Stimulated activated naive CD4-positive, alpha-beta T cell treated with Interleukin-2 at 50 U/mL for 16 hours (primary cell): Measurements from ENCODE around the gene SLC7A6.

ENCODE experiments used
- DNase-seq: peaks from one replicate; lab custom pipeline; 2025; lab: John Stamatoyannopoulos, UW

Gene SLC7A6

DNA sequence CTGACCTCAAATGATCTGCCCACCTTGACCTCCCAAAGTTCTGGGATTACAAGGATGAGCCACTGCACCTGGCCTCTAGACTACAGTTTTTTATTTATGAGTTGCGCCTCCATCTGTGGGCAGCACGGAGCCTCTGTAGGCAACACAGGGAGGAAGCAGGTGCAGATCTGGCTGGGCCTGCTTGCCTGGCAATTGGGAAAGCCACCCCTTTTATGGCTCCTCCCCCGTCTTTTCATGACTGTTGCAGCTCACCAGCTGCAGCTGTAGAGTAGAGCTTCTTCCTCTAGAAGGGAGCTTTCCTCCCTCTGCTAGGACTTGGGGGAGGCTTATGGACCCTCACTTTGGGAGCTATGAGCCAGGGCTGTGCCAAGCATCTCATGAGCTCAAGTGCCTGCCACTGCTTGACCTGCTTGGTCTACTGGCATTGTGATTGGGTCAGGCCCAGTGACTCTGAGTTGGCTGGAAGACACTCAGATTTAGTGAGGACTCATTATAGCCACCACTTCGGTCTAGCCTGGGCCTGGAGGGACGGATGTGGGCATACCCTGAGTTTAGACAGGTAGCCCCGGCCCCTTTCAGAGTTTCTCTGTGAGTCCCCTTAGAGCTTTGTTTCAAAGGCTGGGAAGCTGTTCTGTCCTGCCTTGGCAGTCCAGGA, 6.9 kb upstream of the SLC7A6 start:
- no peak for DNase-seq

DNA sequence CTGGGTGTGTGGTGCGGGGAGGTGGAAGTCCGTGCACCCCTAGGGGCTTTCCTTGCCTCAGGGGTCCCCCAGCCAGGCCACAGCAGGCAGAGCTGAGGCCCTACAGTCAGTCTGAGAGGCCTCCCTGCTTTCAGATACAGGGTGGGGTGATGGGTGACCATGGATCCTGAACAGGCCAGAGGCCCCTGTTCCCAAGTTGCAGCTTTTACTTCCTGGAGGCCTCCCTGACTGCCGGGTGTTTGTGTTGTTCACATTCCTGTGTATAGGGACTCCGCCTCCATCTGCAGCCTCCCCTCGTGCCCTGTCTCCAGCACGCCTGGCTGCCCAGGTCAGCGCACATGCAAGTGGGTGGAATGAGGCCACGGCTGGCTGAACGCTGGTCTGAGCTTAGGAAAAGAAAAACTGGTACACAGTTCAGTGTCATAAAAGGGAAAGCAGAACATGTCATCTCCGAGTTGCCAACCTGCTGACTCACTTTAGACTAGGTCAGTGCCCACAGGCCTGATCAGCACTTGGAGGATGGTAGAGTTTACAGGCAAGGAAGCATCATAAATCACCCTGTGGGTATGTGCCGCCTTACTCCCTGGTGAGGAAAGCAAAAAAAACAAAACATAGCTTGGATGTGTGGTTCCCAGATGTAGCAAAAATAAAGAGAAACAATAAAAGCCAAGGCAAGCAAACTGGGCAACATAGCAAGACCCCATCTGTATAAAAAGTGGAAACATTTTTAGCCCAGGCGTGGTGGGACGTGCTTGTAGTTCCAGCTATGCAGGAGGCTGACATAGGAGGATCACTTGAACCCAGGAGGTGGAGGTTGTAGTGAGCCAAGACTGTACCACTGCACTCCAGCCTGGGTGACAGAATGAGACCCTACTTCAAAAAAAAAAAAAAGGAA, 6.2 kb upstream of the SLC7A6 start:
- no peak for DNase-seq

DNA sequence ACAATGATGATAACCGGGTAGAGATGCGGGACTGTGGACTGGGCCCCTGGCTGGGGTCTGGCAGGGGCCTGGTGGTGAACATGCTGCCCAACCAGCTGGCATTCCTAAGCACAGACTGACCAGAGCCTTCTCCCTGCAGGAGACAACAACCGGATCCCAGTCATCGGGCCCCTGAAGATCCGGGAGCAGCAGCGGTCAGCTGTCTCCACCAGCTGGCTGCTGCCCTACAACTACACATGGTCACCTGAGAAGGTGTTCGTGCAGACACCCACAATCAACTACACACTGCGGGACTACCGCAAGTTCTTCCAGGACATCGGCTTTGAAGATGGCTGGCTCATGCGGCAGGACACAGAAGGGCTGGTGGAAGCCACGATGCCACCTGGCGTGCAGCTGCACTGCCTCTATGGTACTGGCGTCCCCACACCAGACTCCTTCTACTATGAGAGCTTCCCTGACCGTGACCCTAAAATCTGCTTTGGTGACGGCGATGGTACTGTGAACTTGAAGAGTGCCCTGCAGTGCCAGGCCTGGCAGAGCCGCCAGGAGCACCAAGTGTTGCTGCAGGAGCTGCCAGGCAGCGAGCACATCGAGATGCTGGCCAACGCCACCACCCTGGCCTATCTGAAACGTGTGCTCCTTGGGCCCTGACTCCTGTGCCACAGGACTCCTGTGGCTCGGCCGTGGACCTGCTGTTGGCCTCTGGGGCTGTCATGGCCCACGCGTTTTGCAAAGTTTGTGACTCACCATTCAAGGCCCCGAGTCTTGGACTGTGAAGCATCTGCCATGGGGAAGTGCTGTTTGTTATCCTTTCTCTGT, 5.1 kb upstream of the SLC7A6 start:
- no peak for DNase-seq

DNA sequence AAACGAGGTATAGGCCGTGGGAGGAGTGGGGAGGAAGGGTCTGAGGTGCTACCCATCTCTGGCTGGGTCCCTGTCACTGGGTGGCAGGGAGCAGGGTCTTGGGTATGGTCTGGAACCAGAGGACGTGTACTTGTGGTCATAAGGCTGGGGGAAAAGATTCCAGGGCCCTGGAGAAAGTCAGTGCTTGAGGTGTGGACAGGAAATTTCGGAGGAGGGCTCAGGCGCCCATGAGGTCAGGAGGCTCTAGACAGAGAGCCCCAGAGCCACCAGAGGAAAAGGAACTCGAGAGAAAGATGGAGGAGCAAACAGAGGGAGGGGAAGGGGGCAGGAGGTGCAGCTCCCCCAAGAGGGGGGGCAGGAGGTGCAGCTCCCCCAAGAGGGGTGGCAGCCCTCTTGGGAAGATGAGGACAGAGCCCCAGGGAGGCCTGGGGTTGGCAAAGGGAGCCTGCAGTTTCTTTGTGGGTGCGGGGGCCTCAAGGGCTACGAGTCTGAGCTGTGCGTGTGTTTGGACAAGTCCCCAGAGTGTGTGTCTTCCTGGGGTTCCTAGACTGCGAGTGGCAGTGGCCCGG, 683 bp upstream of the SLC7A6 start:
- no peak for DNase-seq

DNA sequence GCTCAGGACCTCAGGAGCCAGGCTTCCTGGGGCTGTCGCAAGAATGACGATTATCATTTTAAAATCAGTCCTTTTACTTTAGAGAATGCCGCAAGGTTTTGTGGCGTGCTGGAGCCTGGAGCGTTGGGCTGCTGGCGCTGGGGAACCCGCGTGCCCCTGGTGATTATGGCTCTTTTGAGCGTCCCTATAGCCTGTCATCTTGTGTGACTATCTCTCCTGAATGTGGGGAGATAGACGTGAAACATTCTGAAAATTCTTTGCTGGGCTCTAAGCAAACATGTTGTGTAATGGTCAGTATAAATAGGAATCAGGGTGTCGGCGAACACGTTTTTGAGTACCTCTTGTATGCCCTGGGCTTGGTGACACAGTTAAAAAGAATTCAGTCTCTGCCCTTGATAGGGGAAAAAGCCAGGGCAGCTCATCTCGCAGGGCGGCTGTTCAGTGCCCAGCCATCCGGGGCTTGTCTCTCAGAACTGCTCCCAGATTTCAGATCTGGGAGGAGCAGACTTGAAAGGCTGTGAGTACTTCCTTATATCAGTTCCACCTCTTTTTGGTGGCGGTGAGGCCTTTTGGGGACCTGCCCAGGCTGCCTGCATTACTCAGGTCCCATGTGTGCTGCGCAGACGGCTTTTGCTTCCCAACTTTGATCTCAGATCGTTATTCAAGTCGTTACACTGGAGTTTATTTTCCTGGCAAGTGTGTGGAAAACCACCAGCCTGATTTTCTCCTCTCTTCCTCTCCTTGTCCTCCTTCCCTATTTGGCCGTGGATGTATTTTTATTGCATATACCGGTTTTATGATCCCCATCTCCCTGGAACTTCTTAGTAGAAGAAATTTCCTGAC, 973 bp downstream of the SLC7A6 start:
- peak; percentile 31 for DNase-seq

DNA sequence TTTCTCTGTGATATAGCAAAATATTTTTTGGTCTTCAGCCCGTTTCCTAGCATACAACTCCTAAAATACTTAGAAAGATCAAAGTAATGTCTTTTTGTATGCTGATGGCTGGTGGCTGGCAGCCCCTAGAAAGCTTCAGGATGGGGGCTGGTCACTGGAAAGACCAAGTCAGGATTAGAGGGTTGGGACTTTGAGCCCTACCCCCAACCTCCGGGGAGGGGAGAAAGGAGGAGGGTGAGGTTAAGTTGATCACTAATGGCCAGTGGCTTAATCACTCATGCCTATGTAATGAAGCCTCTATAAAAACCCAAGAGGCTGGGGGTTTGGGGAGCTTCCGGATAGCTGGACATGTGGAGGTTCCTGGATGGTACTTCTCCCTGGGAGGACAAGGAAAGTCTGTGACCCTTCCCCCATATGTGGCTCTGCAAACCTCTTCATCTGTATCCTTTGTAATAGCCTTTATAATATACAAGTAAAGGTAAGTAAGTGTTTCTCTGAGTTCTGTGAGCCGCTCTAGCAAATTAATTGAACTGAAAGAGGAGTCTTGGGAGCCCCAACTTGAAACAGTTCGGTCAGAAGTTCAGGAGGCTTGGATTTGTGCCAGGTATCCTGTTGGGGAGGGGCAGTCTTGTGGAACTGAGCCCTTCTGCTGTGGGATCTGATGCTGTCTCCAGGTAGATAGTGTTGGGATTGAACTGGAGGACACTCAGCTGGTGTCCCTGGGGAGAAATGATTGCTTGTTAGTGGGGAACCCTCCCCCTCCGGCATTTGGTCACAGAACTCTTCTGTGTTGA, 3.5 kb downstream of the SLC7A6 start:
- DNase-seq, result no peak

DNA sequence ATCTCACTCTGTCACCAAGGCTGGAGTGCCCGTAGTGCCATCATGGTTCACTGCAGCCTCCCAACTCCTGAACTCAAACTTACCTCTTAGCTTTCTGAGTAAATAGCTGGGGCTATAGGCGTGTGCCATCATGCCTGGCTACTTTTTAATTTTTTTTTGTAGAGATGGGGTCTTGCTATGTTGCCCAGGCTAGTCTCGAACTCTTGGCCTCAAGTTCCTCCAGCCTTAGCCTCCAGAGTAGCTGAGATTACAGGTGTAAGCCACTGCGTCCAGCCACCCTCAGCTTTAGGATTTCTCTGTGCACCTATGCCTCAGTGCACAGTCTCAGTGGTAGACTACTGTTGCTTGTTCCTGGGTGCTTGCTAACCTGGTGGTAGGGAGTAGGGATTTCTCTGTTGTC, 5.5 kb downstream of the SLC7A6 start:
- DNase-seq, result no peak

DNA sequence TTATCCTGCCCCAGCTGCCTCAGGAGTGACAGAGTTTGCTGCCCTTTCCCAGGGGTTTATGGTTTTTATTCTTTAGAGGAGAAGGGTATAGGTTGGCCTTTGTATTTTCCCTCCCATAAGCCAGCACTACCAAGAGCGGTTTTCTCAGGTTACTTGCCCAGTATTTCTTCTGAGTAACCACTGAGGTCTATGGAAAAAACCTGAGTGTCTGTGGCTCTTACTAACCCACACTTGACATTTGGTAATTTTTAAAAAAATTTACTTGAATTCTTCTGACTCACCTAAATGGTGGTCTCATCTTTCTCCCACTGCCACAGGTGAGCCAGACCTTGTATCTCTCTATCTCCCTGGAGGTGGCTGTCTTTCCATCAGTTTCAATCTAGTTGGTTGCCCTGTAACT, 6.0 kb downstream of the SLC7A6 start:
- DNase-seq, result no peak

DNA sequence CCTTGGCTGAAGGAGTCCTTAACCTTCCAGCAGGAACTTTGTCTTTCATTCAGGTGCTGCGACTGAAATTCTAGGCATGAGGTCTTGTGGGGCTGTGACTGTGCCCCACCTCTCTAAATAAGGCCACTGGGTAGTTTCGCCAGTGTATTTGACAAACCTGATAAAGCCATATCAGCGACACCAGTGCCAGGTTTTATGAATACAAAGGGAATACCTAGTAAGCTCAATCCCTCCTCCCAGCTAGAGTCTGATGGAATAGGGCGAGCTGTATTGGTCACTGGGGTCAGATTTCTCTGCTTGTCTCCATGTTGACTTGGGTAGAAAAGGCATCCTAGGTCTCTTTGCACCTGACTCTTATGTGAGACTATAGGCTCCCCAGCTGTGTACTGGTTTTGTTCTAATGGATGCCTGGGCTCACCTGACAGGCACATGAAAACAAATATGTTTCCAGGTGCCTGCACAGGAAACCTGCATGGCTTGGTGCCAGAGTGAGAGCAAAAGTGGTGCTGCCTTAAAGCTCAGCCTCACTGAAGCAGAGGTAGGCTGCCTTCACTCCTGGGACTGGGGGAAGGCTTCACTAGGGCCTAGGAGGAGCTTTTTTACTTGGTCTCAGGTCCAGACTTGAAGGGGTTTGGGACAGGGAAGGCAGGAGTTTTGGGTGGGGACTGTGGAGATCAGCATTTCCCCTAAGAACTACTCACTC, 8.3 kb downstream of the SLC7A6 start:
- peak; percentile 15 for DNase-seq

DNA sequence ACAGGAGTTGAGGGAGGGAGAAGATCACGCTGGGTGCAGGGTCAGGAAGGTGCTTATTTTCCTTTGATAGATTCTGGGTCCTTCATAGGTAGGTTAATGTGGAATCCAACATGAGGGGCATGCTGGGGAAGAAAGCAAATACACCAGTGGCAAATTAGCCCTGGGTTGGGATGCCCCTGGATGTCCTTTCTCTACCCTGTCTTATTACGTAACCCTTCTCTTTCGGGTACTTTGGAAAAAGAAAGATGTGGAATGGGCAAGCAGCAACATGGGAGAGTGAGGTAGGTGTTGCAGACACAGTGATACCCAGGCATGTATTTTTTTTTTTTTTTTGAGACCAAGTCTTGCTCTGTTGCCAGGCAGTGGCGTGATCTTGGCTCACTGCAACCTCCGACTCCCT, 9.1 kb downstream of the SLC7A6 start:
- DNase-seq, result no peak

DNA sequence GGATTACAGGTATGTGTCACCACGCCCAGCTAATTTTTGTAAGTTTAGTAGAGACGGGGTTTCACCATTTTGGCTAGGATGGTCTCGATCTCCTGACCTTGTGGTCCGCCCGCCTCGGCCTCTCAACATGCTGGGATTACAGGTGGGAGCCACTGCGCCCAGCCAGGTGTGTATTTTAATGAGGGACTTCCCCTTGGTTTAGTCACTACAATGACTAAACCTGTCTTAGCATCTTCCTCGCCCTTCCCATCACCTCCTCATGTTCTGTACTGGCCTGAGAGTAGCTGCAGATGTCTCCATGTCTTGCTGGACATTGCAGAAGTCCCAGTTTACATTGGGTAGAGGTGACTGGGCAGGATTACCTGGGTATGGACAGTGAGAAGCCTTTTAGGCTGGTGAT, 9.6 kb downstream of the SLC7A6 start:
- no peak for DNase-seq

DNA sequence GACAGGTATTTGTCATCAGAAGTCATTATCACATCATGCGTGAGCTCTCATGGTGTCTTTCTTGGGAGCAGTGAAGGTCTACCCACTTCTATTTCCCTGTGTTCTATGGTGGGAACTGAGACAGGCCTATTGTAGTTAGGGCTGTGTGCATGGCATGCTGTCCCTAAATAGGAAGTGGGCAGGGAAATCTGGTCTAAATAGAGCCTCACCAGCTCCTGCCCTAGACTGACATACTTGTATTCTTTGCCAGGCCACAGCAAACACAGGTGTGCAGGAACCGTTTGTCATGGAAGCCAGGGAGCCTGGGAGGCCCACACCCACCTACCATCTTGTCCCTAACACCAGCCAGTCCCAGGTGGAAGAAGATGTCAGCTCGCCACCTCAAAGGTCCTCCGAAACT, 10.1 kb downstream of the SLC7A6 start:
- no peak for DNase-seq

DNA sequence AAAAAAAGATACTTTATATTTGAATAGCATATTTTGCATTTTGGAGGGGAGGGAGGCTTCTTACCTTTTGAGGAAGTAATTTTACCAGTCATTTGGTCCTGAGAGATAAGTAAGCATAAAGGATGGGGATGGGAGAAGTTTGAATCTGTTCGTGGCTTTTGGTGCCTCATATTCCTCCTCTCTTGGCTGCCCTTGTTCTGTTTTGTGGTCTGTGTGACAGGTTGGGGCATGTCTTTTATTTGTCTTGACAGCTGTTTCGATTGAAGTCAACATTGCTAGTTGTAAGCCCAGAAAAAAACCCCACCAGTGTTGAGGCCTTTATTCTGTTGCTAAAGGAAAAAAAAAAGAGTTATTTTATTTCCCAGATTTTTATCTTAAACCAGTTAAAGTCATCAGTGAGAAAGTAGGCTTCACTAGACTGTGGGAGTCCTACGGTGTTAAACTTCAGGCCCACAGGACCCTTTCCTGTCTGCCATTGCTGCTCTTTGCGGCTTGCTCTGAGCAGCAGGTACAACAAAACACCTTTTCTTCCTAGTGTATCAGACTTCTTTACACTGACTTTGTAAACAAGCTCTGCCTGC, 11.4 kb downstream of the SLC7A6 start:
- peak; percentile 12 for DNase-seq

DNA sequence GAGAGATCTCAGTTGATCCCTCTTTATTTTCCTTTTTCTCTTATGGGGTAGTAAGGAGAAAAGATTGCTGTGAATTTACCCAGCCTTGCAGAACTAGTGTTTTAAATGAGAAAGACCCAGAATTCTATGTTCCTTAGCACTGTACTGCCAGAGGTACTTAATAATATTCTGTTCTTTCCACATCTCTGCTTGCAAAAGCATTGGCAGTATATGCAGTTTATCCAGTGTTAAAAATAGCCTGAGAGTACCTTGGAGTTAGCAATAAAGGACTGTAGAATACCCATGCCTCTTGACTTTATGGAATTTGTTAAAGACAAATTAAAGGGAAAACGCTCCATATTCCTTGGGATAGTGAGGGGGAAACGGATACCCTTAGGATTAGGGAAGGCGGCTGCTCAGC, 11.9 kb downstream of the SLC7A6 start:
- no peak for DNase-seq

DNA sequence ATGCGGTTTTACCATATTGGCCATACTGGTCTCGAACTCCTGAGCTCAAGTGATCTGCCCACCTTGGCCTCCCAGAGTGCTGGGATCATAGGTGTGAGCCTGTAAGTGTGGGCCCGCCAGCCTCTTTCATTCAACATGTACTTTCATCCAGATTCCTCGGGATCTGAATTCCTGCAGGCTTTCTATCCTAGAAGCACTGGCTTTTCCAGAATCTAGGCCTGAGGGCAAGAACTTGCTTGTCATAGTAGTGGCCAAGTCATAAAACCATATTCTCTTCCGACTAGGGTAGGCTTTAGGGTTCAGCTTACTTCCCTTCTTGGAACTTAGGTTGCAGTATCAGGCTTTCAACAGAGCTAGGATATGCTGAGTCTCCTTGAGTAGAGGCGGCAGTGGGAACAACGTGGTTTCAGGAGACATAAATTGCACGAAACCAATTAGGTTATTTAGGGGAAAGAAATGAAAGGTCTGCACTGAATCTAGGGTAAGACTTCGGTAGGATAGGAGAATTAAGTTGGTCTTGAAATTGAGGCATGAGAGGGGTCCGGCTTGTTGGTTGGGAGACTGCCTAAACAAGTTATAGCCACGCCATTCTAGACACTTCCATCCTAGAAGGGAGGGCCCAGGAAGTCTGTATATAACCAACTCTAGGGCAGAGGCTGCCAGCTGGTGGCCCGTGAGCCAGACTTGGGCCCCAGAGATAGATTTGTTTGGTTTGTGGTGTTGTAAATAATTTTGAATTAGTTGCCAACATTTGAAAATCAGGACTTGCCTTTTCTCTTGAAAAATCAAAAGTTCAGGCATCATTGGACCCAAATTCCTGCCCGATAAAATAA, 15.6 kb downstream of the SLC7A6 start:
- DNase-seq, result no peak

DNA sequence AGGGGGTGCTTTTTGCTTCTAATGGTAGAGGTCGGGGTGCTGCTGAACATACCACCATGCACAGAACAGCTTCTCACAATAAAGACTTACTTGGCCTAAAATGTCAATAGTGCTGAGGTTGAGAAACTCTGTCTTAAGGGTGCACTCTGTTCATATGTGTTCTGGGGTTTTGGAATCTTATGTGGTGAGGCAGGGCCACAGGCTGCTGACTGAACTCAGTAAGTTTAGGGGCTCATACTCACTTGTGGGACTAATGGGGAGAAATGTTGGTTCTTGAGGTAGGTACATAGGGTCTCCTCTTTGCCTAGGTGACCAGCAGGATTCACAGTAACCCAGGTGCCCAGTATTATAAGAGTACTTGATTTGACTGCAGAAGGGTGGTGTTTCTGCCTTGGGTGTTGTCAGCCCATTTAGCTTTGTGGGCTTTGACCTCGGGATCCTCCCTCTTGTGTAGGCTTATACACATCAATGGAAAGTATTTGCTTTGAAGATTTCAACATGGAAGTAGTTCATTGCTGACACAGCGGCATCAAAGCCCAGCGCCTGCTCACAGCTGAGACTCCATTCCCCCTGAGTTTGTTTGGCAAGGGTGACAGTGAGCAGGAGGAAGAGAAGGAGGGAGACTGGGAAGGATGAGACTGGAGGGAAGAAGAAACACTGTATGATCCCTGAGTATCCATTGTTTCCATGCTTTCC, 17.2 kb downstream of the SLC7A6 start:
- DNase-seq, result no peak

DNA sequence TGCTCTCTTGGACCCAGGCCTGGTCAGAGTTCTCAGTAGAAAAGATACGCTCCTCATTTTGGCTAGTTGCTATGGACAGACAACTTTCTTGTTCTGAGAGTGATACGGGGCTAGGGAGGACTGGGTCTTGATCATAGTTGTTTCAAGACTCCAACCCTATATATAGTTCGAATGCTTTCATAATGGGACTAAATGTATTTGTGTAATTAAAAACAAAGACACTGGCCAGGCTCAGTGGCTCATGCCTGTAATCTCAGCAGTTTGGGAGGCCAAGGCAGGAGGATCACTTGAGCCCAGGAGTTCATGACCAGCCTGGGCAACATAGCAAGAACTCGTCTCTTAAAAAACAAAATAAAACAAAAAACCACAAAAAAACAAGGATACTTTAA, 17.7 kb downstream of the SLC7A6 start:
- no peak for DNase-seq

DNA sequence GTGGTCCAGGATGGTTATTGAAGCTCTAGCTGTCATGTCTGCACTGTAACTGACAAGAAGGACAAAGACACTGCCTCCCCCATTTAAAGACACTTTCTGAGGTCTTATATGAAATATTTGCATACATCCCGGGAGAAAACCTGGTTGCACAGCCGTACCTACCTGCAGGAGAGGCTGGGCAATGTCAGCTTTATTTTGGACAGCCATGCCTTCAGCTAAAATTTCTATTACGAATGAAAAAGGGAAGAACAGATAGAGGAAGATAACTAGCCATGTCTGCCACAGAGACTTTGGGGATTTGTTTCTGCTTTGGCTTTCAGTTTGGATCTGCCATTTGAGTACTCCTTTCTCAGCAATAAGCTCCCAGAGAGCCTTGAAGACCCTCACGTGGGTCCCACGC, 19.0 kb downstream of the SLC7A6 start:
- no peak for DNase-seq
